Measurements from ENCODE around the gene CFB. TPM values are rescaled to one million over a fixed set of nuclear protein-coding genes. Genes with fewer than 3 reads are reported as not detected.
"Not testable (repeated sequence)": the region's sequence is repeated elsewhere in the genome, so short reads cannot be mapped to it uniquely, and the experiment has no call there.

Gene CFB
- total RNA-seq, 1 donor from 2014 or later, result 3.9 TPM

- H3K27ac Mint-ChIP-seq; H3K36me3 Mint-ChIP-seq (ENCODE audit: insufficient read depth); H3K4me1 Mint-ChIP-seq (ENCODE audit: low read depth); H3K4me3 Mint-ChIP-seq (ENCODE audit: low read depth); H3K27me3 Mint-ChIP-seq; DNase-seq (ENCODE audit: low spot score, unreplicated experiment); H3K9me3 Mint-ChIP-seq (ENCODE audit: low read depth): not testable (repeated sequence)
Observed at GRCh38 chr6:31989363-31989762, 43.5 kb downstream of the CFB start.

GRCh38 chr6:31994421-31994820, 48.5 kb downstream of the CFB start:
- not testable (repeated sequence) for H3K36me3 Mint-ChIP-seq (ENCODE audit: insufficient read depth); H3K4me1 Mint-ChIP-seq (ENCODE audit: low read depth); H3K27me3 Mint-ChIP-seq; H3K4me3 Mint-ChIP-seq (ENCODE audit: low read depth); DNase-seq (ENCODE audit: low spot score, unreplicated experiment); H3K9me3 Mint-ChIP-seq (ENCODE audit: low read depth); H3K27ac Mint-ChIP-seq

GRCh38 chr6:31996385-31996784, 50.5 kb downstream of the CFB start:
- not testable (repeated sequence) for H3K27ac Mint-ChIP-seq; DNase-seq (ENCODE audit: low spot score, unreplicated experiment); H3K4me1 Mint-ChIP-seq (ENCODE audit: low read depth); H3K9me3 Mint-ChIP-seq (ENCODE audit: low read depth); H3K36me3 Mint-ChIP-seq (ENCODE audit: insufficient read depth); H3K4me3 Mint-ChIP-seq (ENCODE audit: low read depth); H3K27me3 Mint-ChIP-seq

Small RNA genes lying within 50 kb of the gene (microRNA-seq; reads per million reads assigned to microRNA genes)
- 3.6 reads per million for gene MIR1236 (ENCODE audit: borderline number of aligned reads, unreplicated experiment)

Other genes with a start within 250 kb of the CFB start
- 93.0 and 96.9 TPM in 2 replicates for gene ABHD16A, start 242.8 kb upstream of the CFB start, total RNA-seq
- not detected in 2 replicates for gene LY6G6F, start 239.2 kb upstream of the CFB start, total RNA-seq
- gene LY6G6D, start 230.7 kb upstream of the CFB start, total RNA-seq, result not detected in 2 replicates
- gene LY6G6C, start 224.3 kb upstream of the CFB start, total RNA-seq, result 0.60 and 1.3 TPM in 2 replicates
- not detected in 2 replicates for gene MPIG6B, start 222.7 kb upstream of the CFB start, total RNA-seq
- gene DDAH2, start 216.8 kb upstream of the CFB start, total RNA-seq, result 218 and 233 TPM in 2 replicates
- gene CLIC1, start 209.6 kb upstream of the CFB start, total RNA-seq, result 275 and 286 TPM in 2 replicates
- 45.0 and 51.3 TPM in 2 replicates for gene MSH5, start 206.1 kb upstream of the CFB start, total RNA-seq
- gene SAPCD1, start 183.4 kb upstream of the CFB start, total RNA-seq, result 8.6 and 11.9 TPM in 2 replicates
- 9.5 and 11.6 TPM in 2 replicates for gene VWA7, start 168.8 kb upstream of the CFB start, total RNA-seq
- 85.6 and 92.6 TPM in 2 replicates for gene VARS1, start 150.3 kb upstream of the CFB start, total RNA-seq
- 80.4 and 82.9 TPM in 2 replicates for gene LSM2, start 139.1 kb upstream of the CFB start, total RNA-seq
- gene HSPA1L, start 130.8 kb upstream of the CFB start, total RNA-seq, result 2.4 and 2.5 TPM in 2 replicates
- gene HSPA1A, start 130.6 kb upstream of the CFB start, total RNA-seq, result 52.5 and 56.6 TPM in 2 replicates
- 152 and 165 TPM in 2 replicates for gene HSPA1B, start 118.4 kb upstream of the CFB start, total RNA-seq
- gene NEU1, start 83.3 kb upstream of the CFB start, total RNA-seq, result 52.4 and 57.4 TPM in 2 replicates
- gene SLC44A4, start 67.1 kb upstream of the CFB start, total RNA-seq, result 17.5 and 19.1 TPM in 2 replicates
- gene EHMT2, start 48.4 kb upstream of the CFB start, total RNA-seq, result 161 and 175 TPM in 2 replicates
- 47.1 and 55.5 TPM in 2 replicates for gene ZBTB12, start 44.0 kb upstream of the CFB start, total RNA-seq
- gene C2, start 18.4 kb upstream of the CFB start, total RNA-seq, result 0.47 and 0.65 TPM in 2 replicates
- gene NELFE, start 12.9 kb downstream of the CFB start, total RNA-seq, result 67.2 and 71.8 TPM in 2 replicates
- gene SKIC2, start 13.1 kb downstream of the CFB start, total RNA-seq, result 97.9 and 103 TPM in 2 replicates
- 26.3 and 29.4 TPM in 2 replicates for gene DXO, start 26.0 kb downstream of the CFB start, total RNA-seq
- 13.1 and 14.1 TPM in 2 replicates for gene C4A, start 36.0 kb downstream of the CFB start, total RNA-seq
- gene C4B, start 68.7 kb downstream of the CFB start, total RNA-seq, result 6.6 and 8.4 TPM in 2 replicates
- 0.38 and 0.67 TPM in 2 replicates for gene CYP21A2, start 92.3 kb downstream of the CFB start, total RNA-seq
- gene TNXB, start 163.2 kb downstream of the CFB start, total RNA-seq, result 10.3 and 14.6 TPM in 2 replicates
- 89.4 and 95.0 TPM in 2 replicates for gene ATF6B, start 182.2 kb downstream of the CFB start, total RNA-seq
- gene FKBPL, start 184.2 kb downstream of the CFB start, total RNA-seq, result 8.4 and 8.7 TPM in 2 replicates
- 2.9 and 3.3 TPM in 2 replicates for gene PRRT1, start 205.8 kb downstream of the CFB start, total RNA-seq
- 75.5 and 80.8 TPM in 2 replicates for gene PPT2, start 208.0 kb downstream of the CFB start, total RNA-seq
- 68.3 and 83.1 TPM in 2 replicates for gene EGFL8, start 218.5 kb downstream of the CFB start, total RNA-seq
- gene AGPAT1, start 230.0 kb downstream of the CFB start, total RNA-seq, result 94.1 and 102 TPM in 2 replicates
- 91.2 and 92.2 TPM in 2 replicates for gene RNF5, start 232.3 kb downstream of the CFB start, total RNA-seq
- gene AGER, start 238.2 kb downstream of the CFB start, total RNA-seq, result 28.5 and 29.9 TPM in 2 replicates
- gene PBX2, start 244.1 kb downstream of the CFB start, total RNA-seq, result 260 and 261 TPM in 2 replicates
- 6.1 and 6.5 TPM in 2 replicates for gene GPSM3, start 246.5 kb downstream of the CFB start, total RNA-seq